H1 (cell line): Measurements from ENCODE around the gene RNF152. TPM values are rescaled to one million over a fixed set of nuclear protein-coding genes. Genes with fewer than 3 reads are reported as not detected.

ENCODE experiments used
- CREB1 ChIP-seq: IDR thresholded peaks from 2 replicates; pipeline ENCODE4 v1.6.1; 2012; ENCODE audit warnings: inconsistent platforms
- EP300 ChIP-seq, 2 experiments: IDR thresholded peaks; 1 replicate in 1 of 2; 2 replicates in 1 of 2; pipeline ENCODE4 v1.6.1; 2011 to 2012; ENCODE audit warnings: low read depth in 2 of 2, low read length in 2 of 2, mild to moderate bottlenecking in 2 of 2, borderline replicate concordance in 1 of 2, inconsistent platforms in 1 of 2, moderate library complexity in 1 of 2
- JUN ChIP-seq: IDR thresholded peaks from 2 replicates; pipeline ENCODE4 v1.6.1; 2011; ENCODE audit warnings: low read depth, mild to moderate bottlenecking, improper control_type of control experiment, low read length
- SP2 ChIP-seq: IDR thresholded peaks from 2 replicates; pipeline ENCODE4 v1.6.1; 2012; ENCODE audit warnings: mild to moderate bottlenecking, low read length, inconsistent platforms
- polyA plus RNA-seq, 7 experiments: library from polyadenylated mRNA; depleted of rRNA in 3 of 7; stranded (reverse) in 5 of 7; unstranded in 2 of 7; fragments of >200 nt in 5 of 7; fragments of 200-250 nt in 2 of 7; gene quantifications; 1 replicate in 5 of 7; 2 replicates in 1 of 7; 4 replicates in 1 of 7; pipeline versions ENCODE4 v1.2.1 to v1.2.3, GENCODE V29; 2011 to 2013; ENCODE audit warnings: missing spikeins in 2 of 7, mixed read lengths in 2 of 7
- total RNA-seq: library from RNA; stranded (reverse); fragmentation: NEBNext Ultra II Directional; extraction: Animal tissue kit (Norgen Biotek cat#: 25700); gene quantifications from 2 replicates; pipeline ENCODE4 v1.2.1, GENCODE V29; 2021

Gene RNF152
- total and polyA plus RNA-seq, 2 of the 8 experiments (the other 6 are each of a cell fraction or from before 2014, with no cell fraction given): 1.1 to 2.7 TPM

DNA sequence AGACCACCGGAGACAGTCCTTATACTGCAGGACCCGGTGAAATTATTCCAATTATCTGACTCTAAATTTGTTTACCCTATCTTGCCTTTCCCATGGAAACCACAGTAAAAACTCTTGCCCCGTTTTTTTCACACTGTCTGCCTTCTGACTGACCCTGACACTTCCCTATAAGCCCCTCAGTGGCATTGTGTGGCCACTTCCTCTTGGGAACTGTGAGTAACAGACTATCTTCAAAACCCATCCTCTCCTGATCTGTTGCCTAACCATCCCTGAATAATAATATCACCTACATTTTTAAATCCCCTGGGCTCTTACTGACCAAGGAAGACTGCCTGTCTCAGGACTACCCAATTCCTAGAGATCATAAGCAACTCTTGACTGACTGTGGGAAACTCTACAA lies 42.6 kb upstream of the RNF152 start (continued):
- no peak for TF ChIP-seq SP2
- TF ChIP-seq EP300 (IDR thresholded peaks at IDR 0.05; ENCODE audit: borderline replicate concordance in 1 of 2, low read depth in 2 of 2, low read length in 2 of 2): no peak
- no peak for TF ChIP-seq JUN
- no peak for TF ChIP-seq CREB1
